Measurements from ENCODE around the gene DIS3L2. TPM values are rescaled to one million over a fixed set of nuclear protein-coding genes. Genes with fewer than 3 reads are reported as not detected.

The DIS3L2 gene
- total and polyA plus RNA-seq, 2 experiments from 2014 or later: 9.3 to 15.6 TPM

- Histone ChIP-seq H3F3A (ENCODE audit: insufficient read depth) (no peaks in the 10 kb centered on the region), H3K9ac (no peak overlapping the region), H3K27me3 (replicated peaks; ENCODE audit: insufficient read depth) (no peaks in the 10 kb centered on the region), H3K36me3 (ENCODE audit: low read depth) (0 out of 2 replicates have a peak, but pooled peaks cover 3% of the 10 kb centered on the region), H3K9me2 (ENCODE audit: insufficient read depth) (no peaks in the 10 kb centered on the region), H2AFZ (no peak overlapping the region), H3K4me1 (ENCODE audit: insufficient read depth) (no peaks in the 10 kb centered on the region), H3K79me2 (ENCODE audit: insufficient read depth) (no peaks in the 10 kb centered on the region), H3K4me2 (ENCODE audit: unreplicated experiment) (no peak overlapping the region), H4K20me1 (ENCODE audit: insufficient read depth) (no peaks in the 10 kb centered on the region), H3K27ac (no peak overlapping the region), H3K4me3 (no peak overlapping the region), H3K9me3 (ENCODE audit: low read depth) (no peaks in the 10 kb centered on the region)
- 98 to 99% methylated on average over 5 of the region's 5 CpGs for WGBS, 2 experiments (ENCODE audit: low coverage in 1 of 2, low lambda C conversion rate in 2 of 2, missing lambda C conversion rate in 2 of 2)
- in situ Hi-C loops (cut with MboI): no loop called here
- TF ChIP-seq EZH2phosphoT487 (IDR thresholded peaks at IDR 0.05; ENCODE audit: insufficient read depth, low read depth) (no peak), EZH2 (IDR thresholded peaks at IDR 0.05; ENCODE audit: insufficient read depth, poor library complexity, severe bottlenecking) (no peak)
- no peak for DNase-seq
These were observed 258.4 kb downstream of the DIS3L2 start for GRCh38 chr2:232219932-232220331.

GRCh38 chr2:232225429-232225828 is 263.9 kb downstream of the DIS3L2 start:
- no peaks in the 10 kb centered on the region for H3K79me2 ChIP-seq (ENCODE audit: insufficient read depth)
- H3K4me2 ChIP-seq (ENCODE audit: unreplicated experiment): no peak overlapping the region
- H3K4me1 ChIP-seq (ENCODE audit: insufficient read depth): no peaks in the 10 kb centered on the region
- H4K20me1 ChIP-seq (ENCODE audit: insufficient read depth): no peaks in the 10 kb centered on the region
- no peaks in the 10 kb centered on the region for H3K9me2 ChIP-seq (ENCODE audit: insufficient read depth)
- H3F3A ChIP-seq (ENCODE audit: insufficient read depth): no peaks in the 10 kb centered on the region
- no peak overlapping the region for H2AFZ ChIP-seq
- 47 to 53% methylated on average over 2 of the region's 2 CpGs for WGBS, 2 experiments (ENCODE audit: low coverage in 1 of 2, low lambda C conversion rate in 2 of 2, missing lambda C conversion rate in 2 of 2)
- no peak for DNase-seq
- no peaks in the 10 kb centered on the region for H3K27me3 ChIP-seq (replicated peaks; ENCODE audit: insufficient read depth)
- H3K36me3 ChIP-seq (ENCODE audit: low read depth): 0 out of 2 replicates have a peak, but pooled peaks cover 3% of the 10 kb centered on the region
- no peaks in the 10 kb centered on the region for H3K9me3 ChIP-seq (ENCODE audit: low read depth)
- TF ChIP-seq EZH2 (IDR thresholded peaks at IDR 0.05; ENCODE audit: insufficient read depth, poor library complexity, severe bottlenecking) (no peak), EZH2phosphoT487 (IDR thresholded peaks at IDR 0.05; ENCODE audit: insufficient read depth, low read depth) (no peak)
- no peak overlapping the region for H3K9ac ChIP-seq
- H3K27ac ChIP-seq: no peak overlapping the region
- H3K4me3 ChIP-seq: no peak overlapping the region
- in situ Hi-C loops (cut with MboI): no loop called here

DNA sequence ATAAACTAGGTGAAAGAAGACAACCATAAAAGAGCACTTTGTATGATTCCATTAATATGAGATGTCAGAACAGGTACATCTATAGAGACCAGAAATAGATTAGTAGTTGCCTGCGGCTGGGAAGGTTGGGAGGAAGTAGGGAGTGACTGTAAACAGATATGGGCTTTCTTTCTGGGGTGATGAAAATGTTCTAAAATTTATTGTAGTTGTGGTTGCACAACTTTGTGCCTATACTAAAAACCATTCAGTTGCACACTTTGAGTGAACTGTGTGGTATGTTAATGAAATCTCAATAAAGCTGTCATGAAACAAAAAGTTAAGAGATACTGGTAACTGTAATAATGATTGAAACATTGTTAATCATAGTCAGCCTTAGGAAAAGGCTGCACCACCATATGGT is 264.4 kb downstream of the DIS3L2 start:
- TF ChIP-seq EZH2phosphoT487 (IDR thresholded peaks at IDR 0.05; ENCODE audit: insufficient read depth, low read depth) (no peak), EZH2 (IDR thresholded peaks at IDR 0.05; ENCODE audit: insufficient read depth, poor library complexity, severe bottlenecking) (no peak)
- H3K9me3 ChIP-seq (ENCODE audit: low read depth): no peaks in the 10 kb centered on the region
- in situ Hi-C loops (cut with MboI): no loop called here
- no peak overlapping the region for H3K27ac ChIP-seq
- 0 out of 2 replicates have a peak, but pooled peaks cover 3% of the 10 kb centered on the region for H3K36me3 ChIP-seq (ENCODE audit: low read depth)
- H3F3A ChIP-seq (ENCODE audit: insufficient read depth): no peaks in the 10 kb centered on the region
- H3K4me1 ChIP-seq (ENCODE audit: insufficient read depth): no peaks in the 10 kb centered on the region
- H3K9me2 ChIP-seq (ENCODE audit: insufficient read depth): no peaks in the 10 kb centered on the region
- no peaks in the 10 kb centered on the region for H3K79me2 ChIP-seq (ENCODE audit: insufficient read depth)
- no peaks in the 10 kb centered on the region for H3K27me3 ChIP-seq (replicated peaks; ENCODE audit: insufficient read depth)
- 56 to 62% methylated on average over 1 of the region's 1 CpG for WGBS, 2 experiments (ENCODE audit: low coverage in 1 of 2, low lambda C conversion rate in 2 of 2, missing lambda C conversion rate in 2 of 2)
- no peak overlapping the region for H3K4me2 ChIP-seq (ENCODE audit: unreplicated experiment)
- no peak overlapping the region for H3K9ac ChIP-seq
- H4K20me1 ChIP-seq (ENCODE audit: insufficient read depth): no peaks in the 10 kb centered on the region
- DNase-seq: no peak
- H3K4me3 ChIP-seq: no peak overlapping the region
- H2AFZ ChIP-seq: no peak overlapping the region

DNA sequence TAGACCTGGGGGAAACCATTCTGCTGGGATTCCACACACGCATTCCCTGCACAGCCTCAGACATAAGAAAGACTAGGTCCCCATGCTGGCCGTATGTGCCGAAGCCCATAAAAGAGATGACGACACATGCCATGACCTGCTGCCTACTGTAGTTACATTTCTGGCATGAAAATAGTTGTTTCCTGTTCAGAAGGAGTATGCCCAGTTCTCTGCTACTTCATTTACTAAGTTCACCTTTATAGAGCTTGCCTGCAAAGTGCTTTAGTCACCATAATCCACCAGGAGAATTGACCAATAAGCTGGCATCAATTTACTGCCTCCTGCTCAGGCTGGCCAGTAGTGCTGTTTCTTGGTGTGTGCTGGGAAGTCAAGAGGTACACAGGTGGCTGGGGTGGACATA is 266.8 kb downstream of the DIS3L2 start:
- Histone ChIP-seq H3K9me3 (ENCODE audit: low read depth) (no peaks in the 10 kb centered on the region), H3K27ac (no peak overlapping the region)
- 95 to 100% methylated on average over 4 of the region's 4 CpGs for WGBS, 2 experiments (ENCODE audit: low coverage in 1 of 2, low lambda C conversion rate in 2 of 2, missing lambda C conversion rate in 2 of 2)

More for the DNA sequence above, 266.8 kb downstream of the DIS3L2 start:
- Histone ChIP-seq H3K9ac (no peak overlapping the region), H4K20me1 (ENCODE audit: insufficient read depth) (no peaks in the 10 kb centered on the region), H3K79me2 (ENCODE audit: insufficient read depth) (no peaks in the 10 kb centered on the region), H3K4me2 (ENCODE audit: unreplicated experiment) (no peak overlapping the region), H3F3A (ENCODE audit: insufficient read depth) (no peaks in the 10 kb centered on the region), H2AFZ (no peak overlapping the region), H3K27me3 (replicated peaks; ENCODE audit: insufficient read depth) (no peaks in the 10 kb centered on the region), H3K36me3 (ENCODE audit: low read depth) (no peaks in the 10 kb centered on the region), H3K4me1 (ENCODE audit: insufficient read depth) (no peaks in the 10 kb centered on the region), H3K4me3 (no peak overlapping the region), H3K9me2 (ENCODE audit: insufficient read depth) (no peaks in the 10 kb centered on the region)
- TF ChIP-seq EZH2 (IDR thresholded peaks at IDR 0.05; ENCODE audit: insufficient read depth, poor library complexity, severe bottlenecking) (no peak), EZH2phosphoT487 (IDR thresholded peaks at IDR 0.05; ENCODE audit: insufficient read depth, low read depth) (no peak)
- no peak for DNase-seq
- in situ Hi-C loops (cut with MboI): no loop called here
